Lung (tissue), 12 donors: ENCODE measurements around the gene RIC3. TPM values are rescaled to one million over a fixed set of nuclear protein-coding genes. Genes with fewer than 3 reads are reported as not detected.

Experiments
- ATAC-seq: fragments of 200-7000 bp; cut with Tn5 transposase; one replicate; pipeline ENCODE4 v1.9.1; 2020; ENCODE audit warnings: moderate number of reproducible peaks; ENCODE audit not compliant: insufficient read depth, low FRiP score
- DNase-seq, 3 donors: peaks; one replicate each; pipeline ENCODE4 v3.0.0-alpha.2; 2013 to 2017
- H3K27ac ChIP-seq, 2 donors: one replicate each; pipeline ENCODE4 v1.5.1; 2013; ENCODE audit warnings: mild to moderate bottlenecking in 2 of 2, moderate library complexity in 2 of 2, control low read depth in 1 of 2, inconsistent platforms in 1 of 2, low read depth in 1 of 2, low read length in 1 of 2
- H3K27me3 ChIP-seq, 3 donors: one replicate each; pipeline ENCODE4 v1.5.1; 2013; ENCODE audit warnings: low read length in 2 of 3; ENCODE audit not compliant: control insufficient read depth in 3 of 3, insufficient read depth in 3 of 3
- H3K36me3 ChIP-seq, 4 donors: one replicate each; pipeline ENCODE4 v1.5.1; 2013; ENCODE audit warnings: low read length in 4 of 4, mild to moderate bottlenecking in 1 of 4, moderate library complexity in 1 of 4; ENCODE audit not compliant: control insufficient read depth in 4 of 4, insufficient read depth in 4 of 4
- H3K4me1 ChIP-seq, 5 donors: one replicate each; pipeline ENCODE4 v1.5.1; 2013; ENCODE audit warnings: low read length in 5 of 5, mild to moderate bottlenecking in 2 of 5, moderate library complexity in 1 of 5; ENCODE audit not compliant: control insufficient read depth in 5 of 5, insufficient read depth in 5 of 5
- H3K4me3 ChIP-seq: one replicate; pipeline ENCODE4 v1.5.1; 2013; ENCODE audit warnings: mild to moderate bottlenecking, control low read depth, moderate library complexity
- H3K9ac ChIP-seq, 2 donors: one replicate each; pipeline ENCODE4 v1.5.1; 2013; ENCODE audit warnings: low read length in 2 of 2, control low read depth in 1 of 2; ENCODE audit not compliant: insufficient read depth in 1 of 2
- H3K9me3 ChIP-seq, 4 donors: one replicate each; pipeline ENCODE4 v1.5.1; 2013; ENCODE audit warnings: low read length in 3 of 4, mild to moderate bottlenecking in 1 of 4, moderate library complexity in 1 of 4; ENCODE audit not compliant: control insufficient read depth in 4 of 4, insufficient read depth in 3 of 4
- CTCF ChIP-seq: IDR thresholded peaks from 2 replicates; pipeline ENCODE4 v1.5.1; 2012; ENCODE audit warnings: mild to moderate bottlenecking; ENCODE audit errors: control extremely low read depth, extremely low read depth
- WGBS, 2 donors: extraction: QIAGEN DNeasy Blood & Tissue Kit; methylation state at CpG; one replicate each; pipeline ENCODE4 v1.1.7; 2013; 5-methylcytosine and 5-hydroxymethylcytosine counted together
- polyA plus RNA-seq, 2 donors: library from polyadenylated mRNA; stranded (reverse); fragments of 200-250 nt; gene quantifications; one replicate each; pipeline ENCODE4 v1.2.1, GENCODE V29; 2013
- total RNA-seq, 2 donors: library from RNA; depleted of rRNA in 1 of 2; stranded (reverse); fragments of >200 nt in 1 of 2; gene quantifications; one replicate each; pipeline ENCODE4 v1.2.1, GENCODE V29; 2014 to 2021
- donor health status: control.
- donor health status: control.
- donor health status: Bipolar disorder and iron deficiency.
- donor health status: healthy.
- donor health status: DM: yes; HTN: yes; CAD: no.

Gene RIC3
- total and polyA plus RNA-seq, 4 donors, result 2.0 to 10.2 (median 9.7) TPM

- Histone ChIP-seq H3K9ac (no peak overlapping the region), H3K27ac (no peak overlapping the region), H3K36me3 (peaks cover 3 to 52% (median 22%) of the 10 kb centered on the region in 4 donors), H3K4me3 (no peak overlapping the region), H3K4me1 (peaks cover 0 to 4% (median 0%) of the 10 kb centered on the region in 5 donors), H3K27me3 (no peaks in the 10 kb centered on the region), H3K9me3 (no peaks in the 10 kb centered on the region)
- DNase-seq (no peak), ATAC-seq (no peak)
- no peak for TF ChIP-seq CTCF
These were observed 66.4 kb downstream of the RIC3 start for GRCh38 chr11:8102296-8102915.

GRCh38 chr11:8101421-8101820 is 67.4 kb downstream of the RIC3 start:
- no peak for DNase-seq
- Histone ChIP-seq H3K27ac (no peak overlapping the region), H3K9ac (no peak overlapping the region), H3K9me3 (no peaks in the 10 kb centered on the region), H3K4me3 (no peak overlapping the region), H3K36me3 (peaks cover 3 to 57% (median 27%) of the 10 kb centered on the region in 4 donors), H3K27me3 (no peaks in the 10 kb centered on the region), H3K4me1 (peaks cover 0 to 4% (median 0%) of the 10 kb centered on the region in 5 donors)
- no peak for ATAC-seq
- 95 to 97% methylated on average over 11 of the region's 11 CpGs for WGBS, 2 donors
- no peak for TF ChIP-seq CTCF

- no peak overlapping the region for H3K27ac ChIP-seq
- H3K36me3 ChIP-seq, result peaks cover 3 to 55% (median 27%) of the 10 kb centered on the region in 4 donors
- ATAC-seq (no peak), DNase-seq (no peak)
- peaks cover 0 to 2% (median 0%) of the 10 kb centered on the region in 5 donors for H3K4me1 ChIP-seq
- no peak overlapping the region for H3K4me3 ChIP-seq
- H3K9ac ChIP-seq, result no peak overlapping the region
- no peaks in the 10 kb centered on the region for H3K9me3 ChIP-seq
- H3K27me3 ChIP-seq, result no peaks in the 10 kb centered on the region
- 93 to 96% methylated on average over 8 of the region's 8 CpGs for WGBS, 2 donors
- no peak for TF ChIP-seq CTCF
These were observed 68.2 kb downstream of the RIC3 start for GRCh38 chr11:8100605-8101004.

- H3K9me3 ChIP-seq, result no peaks in the 10 kb centered on the region
- no peaks in the 10 kb centered on the region for H3K27me3 ChIP-seq
- H3K4me3 ChIP-seq, result no peak overlapping the region
- H3K9ac ChIP-seq, result no peak overlapping the region
- H3K27ac ChIP-seq, result no peak overlapping the region
- peaks cover 2 to 55% (median 27%) of the 10 kb centered on the region in 4 donors for H3K36me3 ChIP-seq
- no peak for DNase-seq
- 87 to 91% methylated on average over 14 of the region's 14 CpGs for WGBS, 2 donors
- peaks cover 0 to 6% (median 0%) of the 10 kb centered on the region in 5 donors for H3K4me1 ChIP-seq
- no peak for TF ChIP-seq CTCF
- ATAC-seq, result no peak
These were observed 68.7 kb downstream of the RIC3 start for GRCh38 chr11:8100158-8100557.
